K562 (cell line): ENCODE data around the gene EMID1. TPM values are rescaled to one million over a fixed set of nuclear protein-coding genes. Genes with fewer than 3 reads are reported as not detected.

Source experiments
- ARID1B ChIP-seq: fragments of 450-650 bp; IDR thresholded peaks from 2 replicates; pipeline ENCODE4 v1.6.1; 2016; ENCODE audit warnings: antibody characterized with exemption, mild to moderate bottlenecking, inconsistent platforms
- BHLHE40 ChIP-seq: IDR thresholded peaks from 2 replicates; pipeline ENCODE4 v1.6.1; 2011; ENCODE audit warnings: low read length, improper control_type of control experiment
- EZH2 ChIP-seq: IDR thresholded peaks from 2 replicates; pipeline ENCODE4 v1.6.1; 2012; ENCODE audit warnings: low read depth, mild to moderate bottlenecking, inconsistent platforms, low read length, borderline replicate concordance
- KDM1A ChIP-seq, 2 experiments: fragments of 450-650 bp; IDR thresholded peaks; 2 replicates each; pipeline ENCODE4 v1.6.1; 2016; ENCODE audit warnings: mild to moderate bottlenecking in 2 of 2
- MGA ChIP-seq: fragments of 450-650 bp; IDR thresholded peaks from 2 replicates; pipeline ENCODE4 v1.6.1; 2016; ENCODE audit warnings: mild to moderate bottlenecking, moderate library complexity
- MTA2 ChIP-seq: fragments of 450-650 bp; IDR thresholded peaks from 2 replicates; pipeline ENCODE4 v1.6.1; 2016; ENCODE audit warnings: low read depth
- NCOA6 ChIP-seq: fragments of 450-650 bp; IDR thresholded peaks from 2 replicates; pipeline ENCODE4 v1.6.1; 2017; ENCODE audit warnings: mild to moderate bottlenecking
- NCOR1 ChIP-seq: fragments of 450-650 bp; IDR thresholded peaks from 2 replicates; pipeline ENCODE4 v1.6.1; 2016; ENCODE audit warnings: mild to moderate bottlenecking, moderate library complexity
- SMARCA5 ChIP-seq: fragments of 450-650 bp; IDR thresholded peaks from 2 replicates; pipeline ENCODE4 v1.6.1; 2016
- TAL1 ChIP-seq: fragments of 450-650 bp; IDR thresholded peaks from 2 replicates; pipeline ENCODE4 v1.6.1; 2016; ENCODE audit warnings: mild to moderate bottlenecking
- ZBED1 ChIP-seq: IDR thresholded peaks from 2 replicates; pipeline ENCODE4 v1.6.1; 2014
- ZBTB12 ChIP-seq: fragments of 250-450 bp; sonication (Bioruptor Pico); IDR thresholded peaks from 2 replicates; pipeline ENCODE4 v1.4.0; 2020
- ZFX ChIP-seq: sonication (generic); formaldehyde crosslinking; IDR thresholded peaks from 2 replicates; pipeline ENCODE4 v1.8.0; 2022; ENCODE audit warnings: mild to moderate bottlenecking, missing genetic modification reagents, moderate library complexity
- ZNF239 ChIP-seq: fragments of 250-450 bp; sonication (Bioruptor Pico); IDR thresholded peaks from 2 replicates; pipeline ENCODE4 v1.4.0; 2020; ENCODE audit warnings: mild to moderate bottlenecking
- polyA plus RNA-seq, 8 experiments: library from polyadenylated mRNA; depleted of rRNA in 4 of 8; stranded (reverse) in 5 of 8; unstranded in 3 of 8; fragments of >200 nt; fragmentation: Nextera tagmentation in 2 of 8; fragmentation: Illumina TruSeq in 1 of 8; extraction: Ambion mirVana in 2 of 8; extraction: Trizol in 1 of 8; gene quantifications; 2 replicates each; pipeline versions ENCODE4 v1.2.1 to v1.2.3, GENCODE V29; 2011 to 2014; ENCODE audit warnings: inconsistent platforms in 1 of 8, missing spikeins in 1 of 8
- total RNA-seq, 7 experiments: library from RNA; depleted of rRNA in 6 of 7; stranded (reverse); fragments of >200 nt in 6 of 7; fragmentation: Illumina TruSeq in 2 of 7; extraction: Trizol in 2 of 7; gene quantifications; 2 replicates each; pipeline versions ENCODE4 v1.2.1 to v1.2.3, GENCODE V29; 2011 to 2021; ENCODE audit warnings: low replicate concordance in 1 of 7

EMID1 gene
- total and polyA plus RNA-seq, 9 of the 15 experiments (the other 6 are each of a cell fraction or from before 2014, with no cell fraction given) = 0.15 to 7.2 (median 2.7) TPM

GRCh38 chr22:29195118-29195963 is 10.4 kb upstream of the EMID1 start (continued):
- TF ChIP-seq ZFX (CRISPR knock-in tag) (peak; percentile 35), NCOR1 (peak; percentile 97), MGA (peak; percentile 65; the same call in 1 of the 2 replicates), MTA2 (peak; percentile 79), NCOA6 (0 out of 2 replicates have a peak, but pooled peaks have one; percentile 43), ZNF239 (peak; percentile 66), EZH2 (no peak), TAL1 (peak; percentile 84), BHLHE40 (peak; percentile 44), ZBED1 (no peak), ARID1B (peak; percentile 95), KDM1A (IDR thresholded peaks at IDR 0.05) (peak; percentile 53 to 61), SMARCA5 (0 out of 2 replicates have a peak, but pooled peaks have one; percentile 48), ZBTB12 (CRISPR knock-in tag) (peak; percentile 43)
